ENCODE data around the gene NUCB1.
"Not testable (repeated sequence)": the region's sequence is repeated elsewhere in the genome, so short reads cannot be mapped to it uniquely, and the experiment has no call there.

- not testable (repeated sequence) for TF ChIP-seq CTCF, POLR2A, POLR2AphosphoS5 (IDR thresholded peaks at IDR 0.05)
These were observed 27.6 kb downstream of the NUCB1 start for GRCh38 chr19:48927692-48928091.
